ENCODE data around the gene AQP2.

Gene AQP2

GRCh38 chr12:49941556-49942511 is 8.7 kb upstream of the AQP2 start:
- DNase-seq (ENCODE audit: low read depth): no peak

GRCh38 chr12:49942512-49942893 is 8.0 kb upstream of the AQP2 start:
- no peak for DNase-seq (ENCODE audit: low read depth)

GRCh38 chr12:49942921-49943624 is 7.5 kb upstream of the AQP2 start:
- no peak for DNase-seq (ENCODE audit: low read depth)

- no peak for DNase-seq (ENCODE audit: low read depth)
These were observed 6.9 kb upstream of the AQP2 start for GRCh38 chr12:49943625-49943960.

GRCh38 chr12:49944046-49944445 is 6.5 kb upstream of the AQP2 start:
- no peak for DNase-seq (ENCODE audit: low read depth)

- DNase-seq (ENCODE audit: low read depth): no peak
These were observed 5.8 kb upstream of the AQP2 start for GRCh38 chr12:49944718-49945117.

- DNase-seq (ENCODE audit: low read depth): peak; percentile 73
These were observed 5.0 kb upstream of the AQP2 start for GRCh38 chr12:49945394-49946080.

- DNase-seq (ENCODE audit: low read depth): no peak
These were observed 4.5 kb upstream of the AQP2 start for GRCh38 chr12:49946086-49946485.

- DNase-seq (ENCODE audit: low read depth): no peak
These were observed 4.0 kb upstream of the AQP2 start for GRCh38 chr12:49946497-49946896.

GRCh38 chr12:49947593-49948226 is 2.8 kb upstream of the AQP2 start:
- DNase-seq (ENCODE audit: low read depth): no peak

GRCh38 chr12:49948866-49949845 is 1.4 kb upstream of the AQP2 start:
- DNase-seq (ENCODE audit: low read depth): no peak

- no peak for DNase-seq (ENCODE audit: low read depth)
These were observed 671 bp upstream of the AQP2 start for GRCh38 chr12:49949866-49950265.

GRCh38 chr12:49951411-49952240 is 1.1 kb downstream of the AQP2 start:
- DNase-seq (ENCODE audit: low read depth): no peak

- no peak for DNase-seq (ENCODE audit: low read depth)
These were observed 2.0 kb downstream of the AQP2 start for GRCh38 chr12:49952391-49953055.

GRCh38 chr12:49953151-49953550 is 2.6 kb downstream of the AQP2 start:
- no peak for DNase-seq (ENCODE audit: low read depth)

- DNase-seq (ENCODE audit: low read depth): no peak
These were observed 3.7 kb downstream of the AQP2 start for GRCh38 chr12:49953961-49954846.

- DNase-seq (ENCODE audit: low read depth): no peak
These were observed 4.6 kb downstream of the AQP2 start for GRCh38 chr12:49954863-49955830.
